GM23338 (cell line): ENCODE data around the gene MRRF. TPM values are rescaled to one million over a fixed set of nuclear protein-coding genes. Genes with fewer than 3 reads are reported as not detected.
A peak's percentile ranks its signal among the peaks of the same experiment; 100 is the strongest.

Experiments used
- ATAC-seq: fragments of 200-7000 bp; cut with Tn5 transposase; 3 replicates; pipeline ENCODE4 v1.9.1; 2020
- DNase-seq: peaks from one replicate; pipeline ENCODE4 v3.0.0-alpha.2; 2015; ENCODE audit warnings: low spot score
- H2AFZ ChIP-seq: fragments of 200-600 bp; sonication (generic); 2 replicates; pipeline ENCODE4 v1.8.0; 2016; ENCODE audit warnings: antibody characterized with exemption, mild to moderate bottlenecking, moderate library complexity
- H3F3A ChIP-seq: fragments of 200-600 bp; sonication (generic); replicated peaks from 2 replicates; pipeline ENCODE4 v1.8.0; 2017; ENCODE audit warnings: antibody characterized with exemption, mixed run types, low read depth
- H3K27ac ChIP-seq: fragments of 200-600 bp; sonication (generic); 2 replicates; pipeline ENCODE4 v1.6.1; 2016; ENCODE audit warnings: low read depth
- H3K27me3 ChIP-seq: fragments of 200-600 bp; sonication (generic); 2 replicates; pipeline ENCODE4 v1.8.0; 2016; ENCODE audit warnings: mild to moderate bottlenecking, mixed run types, moderate library complexity; ENCODE audit not compliant: insufficient read depth
- H3K36me3 ChIP-seq: fragments of 200-600 bp; sonication (generic); 2 replicates; pipeline ENCODE4 v1.8.0; 2016; ENCODE audit warnings: mild to moderate bottlenecking; ENCODE audit not compliant: insufficient read depth
- H3K4me1 ChIP-seq: fragments of 200-600 bp; sonication (generic); 2 replicates; pipeline ENCODE4 v1.8.0; 2016; ENCODE audit warnings: mild to moderate bottlenecking, moderate library complexity; ENCODE audit not compliant: insufficient read depth
- H3K4me2 ChIP-seq: fragments of 200-600 bp; sonication (generic); 2 replicates; pipeline ENCODE4 v1.7.1; 2017; ENCODE audit warnings: mixed run types
- H3K4me3 ChIP-seq: fragments of 200-600 bp; sonication (generic); 2 replicates; pipeline ENCODE4 v1.6.1; 2016; ENCODE audit warnings: mixed run types
- H3K79me2 ChIP-seq: fragments of 200-600 bp; sonication (generic); replicated peaks from 2 replicates; pipeline ENCODE4 v1.8.0; 2017; ENCODE audit warnings: mild to moderate bottlenecking; ENCODE audit not compliant: insufficient read depth
- H3K9me2 ChIP-seq: fragments of 200-600 bp; sonication (generic); 2 replicates; pipeline ENCODE4 v1.8.0; 2017; ENCODE audit not compliant: insufficient read depth
- H4K20me1 ChIP-seq: fragments of 200-600 bp; sonication (generic); replicated peaks from 2 replicates; pipeline ENCODE4 v1.8.0; 2017; ENCODE audit warnings: mild to moderate bottlenecking; ENCODE audit not compliant: insufficient read depth
- H3K27ac Mint-ChIP-seq: 2 replicates; pipeline ENCODE4 v1.8.0; 2020; ENCODE audit warnings: inconsistent platforms, mild to moderate bottlenecking, moderate library complexity, mixed read lengths
- H3K27me3 Mint-ChIP-seq: 3 replicates; pipeline ENCODE4 v1.8.0; 2022; ENCODE audit warnings: low read depth, mild to moderate bottlenecking, moderate library complexity, mixed read lengths, inconsistent platforms; ENCODE audit not compliant: insufficient read depth, poor library complexity
- H3K36me3 Mint-ChIP-seq: 3 replicates; pipeline ENCODE4 v1.8.0; 2021; ENCODE audit warnings: low read depth, mild to moderate bottlenecking, inconsistent platforms, moderate library complexity, mixed read lengths
- H3K4me1 Mint-ChIP-seq: 3 replicates; pipeline ENCODE4 v1.8.0; 2020; ENCODE audit warnings: mild to moderate bottlenecking, inconsistent platforms, mixed read lengths
- H3K4me3 Mint-ChIP-seq: 3 replicates; pipeline ENCODE4 v1.8.0; 2021; ENCODE audit warnings: moderate library complexity, mild to moderate bottlenecking, inconsistent platforms, mixed read lengths
- H3K9me3 Mint-ChIP-seq: 3 replicates; pipeline ENCODE4 v1.8.0; 2020; ENCODE audit warnings: moderate library complexity, mild to moderate bottlenecking, inconsistent platforms, mixed read lengths
- EZH2 ChIP-seq: fragments of 200-600 bp; sonication (generic); IDR thresholded peaks from one replicate; pipeline ENCODE4 v1.8.0; 2017; ENCODE audit warnings: antibody characterized with exemption, mild to moderate bottlenecking, low read depth; ENCODE audit not compliant: unreplicated experiment
- EZH2phosphoT487 ChIP-seq: fragments of 200-600 bp; sonication (generic); IDR thresholded peaks from one replicate; pipeline ENCODE4 v1.8.1; 2018; ENCODE audit warnings: antibody characterized with exemption; ENCODE audit not compliant: unreplicated experiment
- POLR2AphosphoS5 ChIP-seq: IDR thresholded peaks from 2 replicates; pipeline ENCODE4 v1.6.1; 2016; ENCODE audit warnings: antibody characterized with exemption, low read depth
- STAT1 ChIP-seq: IDR thresholded peaks from one replicate; pipeline ENCODE4 v1.6.1; 2016; ENCODE audit warnings: antibody characterized with exemption; ENCODE audit not compliant: unreplicated experiment
- ZNF114 ChIP-seq: fragments of 250-450 bp; sonication (Bioruptor Pico); IDR thresholded peaks from 2 replicates; pipeline ENCODE4 v1.5.0; 2020; ENCODE audit warnings: mild to moderate bottlenecking, moderate library complexity
- ZNF331 ChIP-seq: fragments of 250-450 bp; sonication (Bioruptor Pico); IDR thresholded peaks from 2 replicates; pipeline ENCODE4 v1.5.0; 2020; ENCODE audit warnings: low read depth, mild to moderate bottlenecking, moderate library complexity
- polyA plus RNA-seq: library from polyadenylated mRNA; unstranded; fragments of >200 nt; fragmentation: Nextera tagmentation; extraction: Ambion mirVana; gene quantifications from 2 replicates; pipeline ENCODE4 v1.2.1, GENCODE V29; 2016
- total RNA-seq: library from RNA; depleted of rRNA; stranded (reverse); fragments of >200 nt; shearing (Covaris generic); gene quantifications from 2 replicates; pipeline ENCODE4 v1.2.3, GENCODE V29; 2014
- TF ChIP-seq, protein P1 (sequence below), 2 experiments: fragments of 200-600 bp in 1 of 2; sonication (generic) in 1 of 2; conservative IDR thresholded peaks; 2 replicates each; pipeline versions ENCODE4 v1.5.1 to v1.6.1; 2016 to 2017; ENCODE audit warnings: antibody characterized with exemption in 2 of 2, low read depth in 2 of 2, mild to moderate bottlenecking in 2 of 2, moderate library complexity in 1 of 2

MRRF gene
- total and polyA plus RNA-seq, 2 experiments from 2014 or later, result 27.8 to 32.7 TPM

- no peak overlapping the region for H2AFZ ChIP-seq
- H3K4me1 ChIP-seq, result peaks cover 15% of the 10 kb centered on the region
- Mint-ChIP-seq H3K4me1 (peaks cover 19% of the 10 kb centered on the region), H3K4me3 (no peak overlapping the region), H3K9me3 (peaks cover 8% of the 10 kb centered on the region), H3K36me3 (no peaks in the 10 kb centered on the region; the same call in 2 of the 3 replicates), H3K27me3 (peaks cover 37% of the 10 kb centered on the region), H3K27ac (no peak overlapping the region)
- H3K9me2 ChIP-seq, result no peaks in the 10 kb centered on the region
- TF ChIP-seq POLR2AphosphoS5 (no peak), ZNF114 (CRISPR knock-in tag) (no peak), EZH2 (no peak), STAT1 (no peak), EZH2phosphoT487 (no peak)
- no peak overlapping the region for H3K27ac ChIP-seq
- H4K20me1 ChIP-seq, result no peaks in the 10 kb centered on the region
- no peak overlapping the region for H3K4me3 ChIP-seq
- peaks cover 26% of the 10 kb centered on the region for H3K27me3 ChIP-seq
- H3K36me3 ChIP-seq, result no peaks in the 10 kb centered on the region
- no peaks in the 10 kb centered on the region for H3K79me2 ChIP-seq
- ATAC-seq (no peak), DNase-seq (no peak)
- no peak overlapping the region for H3K4me2 ChIP-seq
- H3F3A ChIP-seq, result peaks cover 10% of the 10 kb centered on the region; the same call in 1 of the 2 replicates
Measured at GRCh38 chr9:122349201-122349600, 84.5 kb downstream of the MRRF start.

GRCh38 chr9:122350577-122351355 lies 86.1 kb downstream of the MRRF start:
- H3K4me1 Mint-ChIP-seq, result peaks cover 19% of the 10 kb centered on the region
- H3K27me3 Mint-ChIP-seq, result peaks cover 34% of the 10 kb centered on the region
- Histone ChIP-seq H2AFZ (no peak overlapping the region), H3K79me2 (no peaks in the 10 kb centered on the region), H3K4me2 (no peak overlapping the region), H3K27me3 (peaks cover 21% of the 10 kb centered on the region), H4K20me1 (no peaks in the 10 kb centered on the region), H3K9me2 (no peaks in the 10 kb centered on the region), H3K27ac (no peak overlapping the region), H3K4me1 (peaks cover 15% of the 10 kb centered on the region), H3K36me3 (no peaks in the 10 kb centered on the region), H3F3A (peaks cover 10% of the 10 kb centered on the region; the same call in 1 of the 2 replicates), H3K4me3 (no peak overlapping the region)
- no peak overlapping the region for H3K27ac Mint-ChIP-seq
- peaks cover 8% of the 10 kb centered on the region for H3K9me3 Mint-ChIP-seq
- ATAC-seq (peak; percentile 86), DNase-seq (peak; percentile 83)
- TF ChIP-seq POLR2AphosphoS5, result no peak
- TF ChIP-seq, protein P1, sequence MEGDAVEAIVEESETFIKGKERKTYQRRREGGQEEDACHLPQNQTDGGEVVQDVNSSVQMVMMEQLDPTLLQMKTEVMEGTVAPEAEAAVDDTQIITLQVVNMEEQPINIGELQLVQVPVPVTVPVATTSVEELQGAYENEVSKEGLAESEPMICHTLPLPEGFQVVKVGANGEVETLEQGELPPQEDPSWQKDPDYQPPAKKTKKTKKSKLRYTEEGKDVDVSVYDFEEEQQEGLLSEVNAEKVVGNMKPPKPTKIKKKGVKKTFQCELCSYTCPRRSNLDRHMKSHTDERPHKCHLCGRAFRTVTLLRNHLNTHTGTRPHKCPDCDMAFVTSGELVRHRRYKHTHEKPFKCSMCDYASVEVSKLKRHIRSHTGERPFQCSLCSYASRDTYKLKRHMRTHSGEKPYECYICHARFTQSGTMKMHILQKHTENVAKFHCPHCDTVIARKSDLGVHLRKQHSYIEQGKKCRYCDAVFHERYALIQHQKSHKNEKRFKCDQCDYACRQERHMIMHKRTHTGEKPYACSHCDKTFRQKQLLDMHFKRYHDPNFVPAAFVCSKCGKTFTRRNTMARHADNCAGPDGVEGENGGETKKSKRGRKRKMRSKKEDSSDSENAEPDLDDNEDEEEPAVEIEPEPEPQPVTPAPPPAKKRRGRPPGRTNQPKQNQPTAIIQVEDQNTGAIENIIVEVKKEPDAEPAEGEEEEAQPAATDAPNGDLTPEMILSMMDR (conservative IDR thresholded peaks at IDR 0.05; ENCODE audit: low read depth in 2 of 2), result peak; percentile 94 to 98
- no peaks in the 10 kb centered on the region; the same call in 2 of the 3 replicates for H3K36me3 Mint-ChIP-seq
- H3K4me3 Mint-ChIP-seq, result no peak overlapping the region

DNA sequence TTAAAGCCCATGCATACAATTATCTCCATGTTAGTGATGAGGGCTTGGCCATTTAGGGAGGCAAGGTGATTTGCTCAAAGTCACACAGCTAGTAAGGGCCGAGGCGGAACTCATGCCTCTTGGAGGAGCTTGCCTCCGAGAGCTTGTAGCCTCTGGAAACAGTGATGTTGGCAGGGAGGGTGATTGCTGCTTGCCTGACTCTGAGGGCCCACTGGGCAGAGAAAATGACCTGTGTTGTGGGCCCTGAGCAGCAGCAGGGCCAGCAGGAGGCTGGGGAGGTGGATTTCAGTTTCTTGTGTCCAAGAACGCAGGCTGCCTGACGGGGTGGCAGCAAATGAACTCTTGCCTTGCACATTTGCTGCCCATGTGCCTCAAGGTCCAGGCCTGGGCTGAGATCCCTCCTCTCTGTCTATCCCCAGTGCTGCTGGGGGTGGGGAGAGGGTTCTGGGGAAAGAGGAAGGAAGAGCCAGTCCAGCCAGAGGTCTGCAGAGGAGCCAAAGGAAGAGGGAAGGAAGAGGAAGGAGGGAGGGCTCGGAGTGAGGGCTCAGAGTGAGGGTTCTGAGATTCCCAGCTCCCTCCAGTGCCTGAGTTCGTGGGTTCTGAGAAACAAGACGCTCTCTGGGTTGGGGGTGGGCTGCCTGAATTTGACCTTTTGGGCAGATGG lies 90.0 kb downstream of the MRRF start:
- Histone ChIP-seq H3K36me3 (no peaks in the 10 kb centered on the region), H3K27ac (no peak overlapping the region), H4K20me1 (no peaks in the 10 kb centered on the region), H3F3A (no peaks in the 10 kb centered on the region), H3K4me3 (no peak overlapping the region), H3K4me1 (no peaks in the 10 kb centered on the region), H3K79me2 (no peaks in the 10 kb centered on the region), H3K27me3 (no peaks in the 10 kb centered on the region), H3K4me2 (no peak overlapping the region), H2AFZ (no peak overlapping the region), H3K9me2 (no peaks in the 10 kb centered on the region)
- H3K27me3 Mint-ChIP-seq, result peaks cover 14% of the 10 kb centered on the region
- H3K4me1 Mint-ChIP-seq, result no peaks in the 10 kb centered on the region
- peaks cover 3% of the 10 kb centered on the region; the same call in 1 of the 3 replicates for H3K36me3 Mint-ChIP-seq
- H3K4me3 Mint-ChIP-seq, result no peak overlapping the region
- peaks cover 11% of the 10 kb centered on the region for H3K9me3 Mint-ChIP-seq
- DNase-seq, result no peak
- no peak for ATAC-seq
- no peak overlapping the region for H3K27ac Mint-ChIP-seq
- no peak for TF ChIP-seq ZNF331 (CRISPR knock-in tag)
